SK-N-SH (cell line): ENCODE results near the gene GCDH. TPM values are rescaled to one million over a fixed set of nuclear protein-coding genes. Genes with fewer than 3 reads are reported as not detected.

Source experiments
- CTCF ChIA-PET: fragments of 300-600, 350-600 bp; formaldehyde crosslinking; extraction: SDS; loops from one replicate; lab custom pipeline; 2021; lab: Yijun Ruan, JAX
- POLR2A ChIA-PET: fragments of 350-600 bp; sonication (Branson Sonifier 250); formaldehyde crosslinking; extraction: SDS; loops from one replicate; lab custom pipeline; 2020; ENCODE audit warnings: antibody characterized with exemption, inconsistent platforms; lab: Yijun Ruan, JAX
- DNase-seq: peaks from one replicate; pipeline ENCODE4 v3.0.0; 2012
- H2AFZ ChIP-seq: fragments of 200-600 bp; sonication (generic); 2 replicates; pipeline ENCODE4 v1.8.1; 2016; ENCODE audit warnings: antibody characterized with exemption, mild to moderate bottlenecking, low read depth
- H3F3A ChIP-seq: fragments of 200-600 bp; sonication (generic); replicated peaks from 2 replicates; pipeline ENCODE3; 2016; ENCODE audit warnings: antibody characterized with exemption, mild to moderate bottlenecking; ENCODE audit not compliant: insufficient read depth
- H3K27ac ChIP-seq, 2 experiments: fragments of 200-500 bp in 1 of 2; fragments of 200-600 bp in 1 of 2; sonication (Bioruptor generic) in 1 of 2; sonication (generic), shearing (Covaris generic) in 1 of 2; 2 replicates each; pipeline versions ENCODE4 v1.5.1 to v1.6.1; 2014 to 2016; ENCODE audit warnings: low read depth in 2 of 2, inconsistent platforms in 1 of 2, low read length in 1 of 2, mild to moderate bottlenecking in 1 of 2, mixed read lengths in 1 of 2
- H3K27me3 ChIP-seq: fragments of 200-600 bp; sonication (generic), shearing (Covaris generic); 2 replicates; pipeline ENCODE4 v1.6.1; 2016; ENCODE audit warnings: mixed run types; ENCODE audit not compliant: insufficient read depth
- H3K36me3 ChIP-seq, 2 experiments: fragments of 200-500 bp in 1 of 2; fragments of 200-600 bp in 1 of 2; sonication (Bioruptor generic) in 1 of 2; sonication (generic) in 1 of 2; replicated peaks in 1 of 2; 2 replicates each; pipeline versions ENCODE3 to v1.5.1; 2014 to 2016; ENCODE audit warnings: low read length in 1 of 2, mild to moderate bottlenecking in 1 of 2; ENCODE audit not compliant: insufficient read depth in 2 of 2, control insufficient read depth in 1 of 2
- H3K4me1 ChIP-seq, 2 experiments: fragments of 200-500 bp in 1 of 2; fragments of 200-600 bp in 1 of 2; sonication (Bioruptor generic) in 1 of 2; sonication (generic), shearing (Covaris generic) in 1 of 2; 2 replicates each; pipeline versions ENCODE4 v1.5.1 to v1.6.1; 2014 to 2016; ENCODE audit warnings: low read depth in 1 of 2, low read length in 1 of 2, mixed run types in 1 of 2; ENCODE audit not compliant: insufficient read depth in 2 of 2, control insufficient read depth in 1 of 2
- H3K4me2 ChIP-seq: fragments of 200-600 bp; sonication (generic), shearing (Covaris generic); 2 replicates; pipeline ENCODE4 v1.6.1; 2017; ENCODE audit warnings: mixed run types
- H3K4me3 ChIP-seq, 2 experiments: fragments of 200-500 bp in 1 of 2; fragments of 200-600 bp in 1 of 2; sonication (Bioruptor generic) in 1 of 2; sonication (generic), shearing (Covaris generic) in 1 of 2; 2 replicates each; pipeline versions ENCODE4 v1.5.1 to v1.8.1; 2014 to 2016; ENCODE audit warnings: low read depth in 2 of 2, inconsistent platforms in 1 of 2, low read length in 1 of 2, mild to moderate bottlenecking in 1 of 2, mixed read lengths in 1 of 2, moderate library complexity in 1 of 2
- H3K79me2 ChIP-seq: fragments of 200-600 bp; sonication (generic); 2 replicates; pipeline ENCODE4 v1.8.1; 2017; ENCODE audit warnings: mild to moderate bottlenecking; ENCODE audit not compliant: insufficient read depth
- H3K9ac ChIP-seq: fragments of 200-600 bp; sonication (generic); 2 replicates; pipeline ENCODE4 v1.6.1; 2017; ENCODE audit warnings: mixed run types
- H3K9me2 ChIP-seq: fragments of 200-600 bp; sonication (generic); 2 replicates; pipeline ENCODE4 v1.6.1; 2017; ENCODE audit warnings: mixed run types
- H3K9me3 ChIP-seq: fragments of 200-600 bp; sonication (generic); 2 replicates; pipeline ENCODE4 v1.6.1; 2017; ENCODE audit warnings: mixed run types, mild to moderate bottlenecking, moderate library complexity
- H4K20me1 ChIP-seq: fragments of 200-600 bp; sonication (generic); 2 replicates; pipeline ENCODE4 v1.6.1; 2017; ENCODE audit warnings: mild to moderate bottlenecking, mixed run types; ENCODE audit not compliant: insufficient read depth
- CHD2 ChIP-seq: fragments of 150-350 bp; IDR thresholded peaks from 2 replicates; pipeline ENCODE4 v1.6.1; 2018; ENCODE audit warnings: low read length; ENCODE audit not compliant: partially characterized antibody
- EZH2phosphoT487 ChIP-seq: fragments of 200-600 bp; sonication (generic); IDR thresholded peaks from 2 replicates; pipeline ENCODE4 v1.6.1; 2017; ENCODE audit warnings: low read depth, mixed run types, mild to moderate bottlenecking, antibody characterized with exemption, moderate library complexity, borderline replicate concordance
- GABPA ChIP-seq: IDR thresholded peaks from 2 replicates; pipeline ENCODE4 v1.4.0; 2012; ENCODE audit warnings: low read depth, mild to moderate bottlenecking
- GATA2 ChIP-seq: sonication (generic); formaldehyde crosslinking; IDR thresholded peaks from 2 replicates; pipeline ENCODE4 v1.5.0; 2020; ENCODE audit warnings: mild to moderate bottlenecking, missing genetic modification reagents
- JUND ChIP-seq: IDR thresholded peaks from 2 replicates; pipeline ENCODE4 v1.4.0; 2012
- NFIC ChIP-seq: IDR thresholded peaks from 2 replicates; pipeline ENCODE4 v1.4.0; 2012; ENCODE audit warnings: borderline replicate concordance
- POLR2AphosphoS5 ChIP-seq: IDR thresholded peaks from 2 replicates; pipeline ENCODE4 v1.6.1; 2012; ENCODE audit warnings: low read depth, low read length
- RAD21 ChIP-seq: IDR thresholded peaks from 2 replicates; pipeline ENCODE4 v1.6.1; 2012; ENCODE audit warnings: mild to moderate bottlenecking, low read length
- TAF1 ChIP-seq: IDR thresholded peaks from 2 replicates; pipeline ENCODE4 v1.6.1; 2012; ENCODE audit warnings: low read depth, mild to moderate bottlenecking, low read length, moderate library complexity, borderline replicate concordance
- TCF12 ChIP-seq: IDR thresholded peaks from 2 replicates; pipeline ENCODE4 v1.4.0; 2012
- TEAD4 ChIP-seq: IDR thresholded peaks from 2 replicates; pipeline ENCODE4 v1.4.0; 2012; ENCODE audit warnings: mild to moderate bottlenecking, borderline replicate concordance; ENCODE audit not compliant: insufficient read depth
- WGBS: methylation state at CpG from one replicate; pipeline ENCODE4 v1.1.6; 2017; ENCODE audit warnings: low lambda C conversion rate; 5-methylcytosine and 5-hydroxymethylcytosine counted together
- polyA plus RNA-seq, 3 experiments: library from polyadenylated mRNA; depleted of rRNA; stranded (reverse); fragments of >200 nt; gene quantifications; 2 replicates each; pipeline ENCODE4 v1.2.3, GENCODE V29; 2012
- TF ChIP-seq, protein P1 (sequence below): fragments of 150-350 bp; IDR thresholded peaks from 2 replicates; pipeline ENCODE4 v1.6.1; 2016; ENCODE audit warnings: mild to moderate bottlenecking, low read depth, low read length
- TF ChIP-seq, protein P2 (sequence below): fragments of 200-600 bp; sonication (generic); IDR thresholded peaks from 2 replicates; pipeline ENCODE4 v1.6.1; 2017; ENCODE audit warnings: antibody characterized with exemption, mild to moderate bottlenecking, moderate library complexity
- TF ChIP-seq, protein P3 (sequence below): IDR thresholded peaks from 2 replicates; pipeline ENCODE4 v1.4.0; 2012; ENCODE audit warnings: low read depth, borderline replicate concordance
- TF ChIP-seq, protein P4 (sequence below): fragments of 150-350 bp; IDR thresholded peaks from 2 replicates; pipeline ENCODE4 v1.6.1; 2017; ENCODE audit warnings: antibody characterized with exemption, low read length, low read depth, borderline replicate concordance
- TF ChIP-seq, protein P5 (sequence below): IDR thresholded peaks from 2 replicates; pipeline ENCODE4 v1.4.0; 2012; ENCODE audit warnings: low read depth, borderline replicate concordance

GCDH gene
- polyA plus RNA-seq, 1 of the 3 experiments (the other 2 are of a cell fraction) = 29.4 TPM

DNA sequence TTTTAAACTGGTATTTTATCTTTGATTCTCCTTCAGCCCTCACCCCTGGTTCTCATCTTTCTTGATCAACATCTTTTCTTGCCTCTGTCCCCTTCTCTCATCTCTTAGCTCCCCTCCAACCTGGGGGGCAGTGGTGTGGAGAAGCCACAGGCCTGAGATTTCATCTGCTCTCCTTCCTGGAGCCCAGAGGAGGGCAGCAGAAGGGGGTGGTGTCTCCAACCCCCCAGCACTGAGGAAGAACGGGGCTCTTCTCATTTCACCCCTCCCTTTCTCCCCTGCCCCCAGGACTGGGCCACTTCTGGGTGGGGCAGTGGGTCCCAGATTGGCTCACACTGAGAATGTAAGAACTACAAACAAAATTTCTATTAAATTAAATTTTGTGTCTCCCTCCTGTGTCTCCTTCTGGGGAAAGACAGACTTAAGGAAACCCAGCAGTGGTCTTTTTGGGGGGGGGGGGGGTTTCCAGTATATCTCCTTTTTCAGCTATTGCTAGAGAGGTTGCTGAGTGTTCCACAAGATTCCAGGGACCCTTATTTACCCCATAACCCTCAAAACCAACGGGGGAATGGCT lies 53.2 kb downstream of the GCDH start:
- H2AFZ ChIP-seq = no peak overlapping the region
- peaks cover 73% of the 10 kb centered on the region for H3K79me2 ChIP-seq
- H3K4me2 ChIP-seq = no peak overlapping the region
- whole genome bisulfite sequencing = 77% methylated on average over 2 of the region's 2 CpGs
- TF ChIP-seq, protein P1, sequence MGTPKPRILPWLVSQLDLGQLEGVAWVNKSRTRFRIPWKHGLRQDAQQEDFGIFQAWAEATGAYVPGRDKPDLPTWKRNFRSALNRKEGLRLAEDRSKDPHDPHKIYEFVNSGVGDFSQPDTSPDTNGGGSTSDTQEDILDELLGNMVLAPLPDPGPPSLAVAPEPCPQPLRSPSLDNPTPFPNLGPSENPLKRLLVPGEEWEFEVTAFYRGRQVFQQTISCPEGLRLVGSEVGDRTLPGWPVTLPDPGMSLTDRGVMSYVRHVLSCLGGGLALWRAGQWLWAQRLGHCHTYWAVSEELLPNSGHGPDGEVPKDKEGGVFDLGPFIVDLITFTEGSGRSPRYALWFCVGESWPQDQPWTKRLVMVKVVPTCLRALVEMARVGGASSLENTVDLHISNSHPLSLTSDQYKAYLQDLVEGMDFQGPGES = no peak
- no peak for TF ChIP-seq TAF1
- no peak for TF ChIP-seq RAD21
- TF ChIP-seq TCF12 = no peak
- TF ChIP-seq CHD2 = no peak
- TF ChIP-seq, protein P2, sequence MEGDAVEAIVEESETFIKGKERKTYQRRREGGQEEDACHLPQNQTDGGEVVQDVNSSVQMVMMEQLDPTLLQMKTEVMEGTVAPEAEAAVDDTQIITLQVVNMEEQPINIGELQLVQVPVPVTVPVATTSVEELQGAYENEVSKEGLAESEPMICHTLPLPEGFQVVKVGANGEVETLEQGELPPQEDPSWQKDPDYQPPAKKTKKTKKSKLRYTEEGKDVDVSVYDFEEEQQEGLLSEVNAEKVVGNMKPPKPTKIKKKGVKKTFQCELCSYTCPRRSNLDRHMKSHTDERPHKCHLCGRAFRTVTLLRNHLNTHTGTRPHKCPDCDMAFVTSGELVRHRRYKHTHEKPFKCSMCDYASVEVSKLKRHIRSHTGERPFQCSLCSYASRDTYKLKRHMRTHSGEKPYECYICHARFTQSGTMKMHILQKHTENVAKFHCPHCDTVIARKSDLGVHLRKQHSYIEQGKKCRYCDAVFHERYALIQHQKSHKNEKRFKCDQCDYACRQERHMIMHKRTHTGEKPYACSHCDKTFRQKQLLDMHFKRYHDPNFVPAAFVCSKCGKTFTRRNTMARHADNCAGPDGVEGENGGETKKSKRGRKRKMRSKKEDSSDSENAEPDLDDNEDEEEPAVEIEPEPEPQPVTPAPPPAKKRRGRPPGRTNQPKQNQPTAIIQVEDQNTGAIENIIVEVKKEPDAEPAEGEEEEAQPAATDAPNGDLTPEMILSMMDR = no peak
- no peak for TF ChIP-seq TEAD4
- H3K9me3 ChIP-seq = no peaks in the 10 kb centered on the region
- peak overlapping the region in 1 of 2 experiments; percentile 87; a peak in 3 of 4 replicates for H3K27ac ChIP-seq
- peaks cover 56% of the 10 kb centered on the region for H3F3A ChIP-seq
- no peaks in the 10 kb centered on the region for H3K27me3 ChIP-seq
- no peaks in the 10 kb centered on the region for H3K9me2 ChIP-seq
- ChIA-PET CTCF (interaction anchor here (1.3 kb wide), 1 partner anchor 21 kb away, joined by 7 read pairs; no protein-coding TSS in a partner anchor), POLR2A (interaction anchor here (0.6 to 1.5 kb wide), 3 partner anchors 10 to 53 kb away, joined by 3 to 6 read pairs (median 3); partner anchors contain the start of genes FARSA and GCDH)
- H3K4me1 ChIP-seq = peaks cover 13 to 37% of the 10 kb centered on the region in 2 experiments; a peak in 3 of 4 replicates
- peaks cover 29% of the 10 kb centered on the region for H4K20me1 ChIP-seq
- no peak overlapping the region for H3K9ac ChIP-seq
- no peak overlapping the region for H3K4me3 ChIP-seq
- H3K36me3 ChIP-seq = peaks cover 54 to 71% of the 10 kb centered on the region in 2 experiments
- no peak for DNase-seq

DNA sequence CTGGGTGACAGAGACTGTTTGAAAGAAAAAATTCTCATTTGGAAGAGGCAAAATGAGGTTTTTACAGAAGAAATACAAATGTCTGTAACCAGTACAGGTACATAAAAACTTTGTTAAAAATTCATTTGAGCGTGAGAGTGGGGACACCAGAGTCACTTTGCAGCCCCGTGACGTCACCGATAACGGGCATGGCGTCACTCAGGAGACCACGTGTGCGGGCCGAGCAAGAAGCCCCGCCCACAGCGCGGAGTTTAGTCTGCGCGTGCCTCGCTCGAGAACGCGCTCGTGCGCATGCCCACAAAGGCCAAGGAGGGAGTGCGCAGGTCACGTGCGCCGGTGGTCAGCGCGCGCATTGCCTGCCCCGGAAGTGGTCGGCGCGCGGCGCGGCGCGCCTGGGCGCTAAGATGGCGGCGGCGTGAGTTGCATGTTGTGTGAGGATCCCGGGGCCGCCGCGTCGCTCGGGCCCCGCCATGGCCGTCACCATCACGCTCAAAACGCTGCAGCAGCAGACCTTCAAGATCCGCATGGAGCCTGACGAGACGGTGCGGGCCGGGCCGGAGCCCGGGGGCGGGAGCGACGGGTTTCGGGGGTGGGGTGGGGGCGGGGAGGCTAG lies 54.6 kb downstream of the GCDH start, which contains the start of gene RAD23A:
Gene RAD23A (plus strand): TSS at position 384 of the 613 bp plus-strand sequence. CDS start 87 bp downstream, at position 471.
- H3K36me3 ChIP-seq = peaks cover 51 to 64% of the 10 kb centered on the region in 2 experiments
- WGBS = 4% methylated on average over 12 of the region's 62 CpGs
- TF ChIP-seq CHD2 = peak; percentile 91
- TF ChIP-seq GATA2 (CRISPR knock-in tag) = no peak
- TF ChIP-seq NFIC = no peak
- TF ChIP-seq EZH2phosphoT487 = no peak
- TF ChIP-seq TAF1 = peak; percentile 97
- TF ChIP-seq, protein P3, sequence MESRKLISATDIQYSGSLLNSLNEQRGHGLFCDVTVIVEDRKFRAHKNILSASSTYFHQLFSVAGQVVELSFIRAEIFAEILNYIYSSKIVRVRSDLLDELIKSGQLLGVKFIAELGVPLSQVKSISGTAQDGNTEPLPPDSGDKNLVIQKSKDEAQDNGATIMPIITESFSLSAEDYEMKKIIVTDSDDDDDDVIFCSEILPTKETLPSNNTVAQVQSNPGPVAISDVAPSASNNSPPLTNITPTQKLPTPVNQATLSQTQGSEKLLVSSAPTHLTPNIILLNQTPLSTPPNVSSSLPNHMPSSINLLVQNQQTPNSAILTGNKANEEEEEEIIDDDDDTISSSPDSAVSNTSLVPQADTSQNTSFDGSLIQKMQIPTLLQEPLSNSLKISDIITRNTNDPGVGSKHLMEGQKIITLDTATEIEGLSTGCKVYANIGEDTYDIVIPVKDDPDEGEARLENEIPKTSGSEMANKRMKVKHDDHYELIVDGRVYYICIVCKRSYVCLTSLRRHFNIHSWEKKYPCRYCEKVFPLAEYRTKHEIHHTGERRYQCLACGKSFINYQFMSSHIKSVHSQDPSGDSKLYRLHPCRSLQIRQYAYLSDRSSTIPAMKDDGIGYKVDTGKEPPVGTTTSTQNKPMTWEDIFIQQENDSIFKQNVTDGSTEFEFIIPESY = no peak; the same call in 1 of the 2 replicates
- TF ChIP-seq, protein P4, sequence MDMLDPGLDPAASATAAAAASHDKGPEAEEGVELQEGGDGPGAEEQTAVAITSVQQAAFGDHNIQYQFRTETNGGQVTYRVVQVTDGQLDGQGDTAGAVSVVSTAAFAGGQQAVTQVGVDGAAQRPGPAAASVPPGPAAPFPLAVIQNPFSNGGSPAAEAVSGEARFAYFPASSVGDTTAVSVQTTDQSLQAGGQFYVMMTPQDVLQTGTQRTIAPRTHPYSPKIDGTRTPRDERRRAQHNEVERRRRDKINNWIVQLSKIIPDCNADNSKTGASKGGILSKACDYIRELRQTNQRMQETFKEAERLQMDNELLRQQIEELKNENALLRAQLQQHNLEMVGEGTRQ = peak; percentile 93
- TF ChIP-seq POLR2AphosphoS5 = peak; percentile 94
- TF ChIP-seq, protein P1 = no peak
- no peak; the same call in 1 of the 2 replicates for TF ChIP-seq JUND
- TF ChIP-seq, protein P5, sequence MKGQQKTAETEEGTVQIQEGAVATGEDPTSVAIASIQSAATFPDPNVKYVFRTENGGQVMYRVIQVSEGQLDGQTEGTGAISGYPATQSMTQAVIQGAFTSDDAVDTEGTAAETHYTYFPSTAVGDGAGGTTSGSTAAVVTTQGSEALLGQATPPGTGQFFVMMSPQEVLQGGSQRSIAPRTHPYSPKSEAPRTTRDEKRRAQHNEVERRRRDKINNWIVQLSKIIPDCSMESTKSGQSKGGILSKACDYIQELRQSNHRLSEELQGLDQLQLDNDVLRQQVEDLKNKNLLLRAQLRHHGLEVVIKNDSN = peak; percentile 97
- TF ChIP-seq GABPA = peak; percentile 83

More for the DNA sequence above, 54.6 kb downstream of the GCDH start, which contains the start of gene RAD23A:
- H3K27me3 ChIP-seq = no peaks in the 10 kb centered on the region
- CTCF ChIA-PET = interaction anchor here (0.9 kb wide), 1 partner anchor 20 kb away, joined by 6 read pairs; no protein-coding TSS in a partner anchor
- H3K27ac ChIP-seq = peak within 1 kb of the TSS; percentile 87 to 92
- H3F3A ChIP-seq = peaks cover 53% of the 10 kb centered on the region
- H3K9me3 ChIP-seq = no peaks in the 10 kb centered on the region
- H3K4me1 ChIP-seq = peaks cover 3 to 25% of the 10 kb centered on the region in 2 experiments; a peak in 3 of 4 replicates
- H3K9me2 ChIP-seq = no peaks in the 10 kb centered on the region
- H3K4me3 ChIP-seq = peak within 1 kb of the TSS; percentile 66 to 73
- POLR2A ChIA-PET = interaction anchor here (0.6 to 1.5 kb wide), 7 partner anchors 8 to 223 kb away, joined by 3 to 13 read pairs (median 4); partner anchors contain the start of genes CALR, FARSA and GCDH
- peaks cover 16% of the 10 kb centered on the region for H4K20me1 ChIP-seq
- H3K9ac ChIP-seq = peak within 1 kb of the TSS; percentile 90
- H2AFZ ChIP-seq = no peak within 1 kb of the TSS
- H3K4me2 ChIP-seq = peak within 1 kb of the TSS; percentile 89
- peaks cover 65% of the 10 kb centered on the region for H3K79me2 ChIP-seq
- peak; percentile 95 for DNase-seq
